A549 treated with Hydrocortisone at 1 μM for 4 hours (cell line): ENCODE data around the gene TNFSF13. TPM values are rescaled to one million over a fixed set of nuclear protein-coding genes. Genes with fewer than 3 reads are reported as not detected.

Experiments used
- total RNA-seq: library from RNA; stranded (reverse); fragments of 200-300 nt; extraction: Qiagen RNA extraction; gene quantifications from 5 replicates; pipeline ENCODE4 v1.2.3, GENCODE V29; 2022

TNFSF13 gene
- 0.78 to 1.1 TPM (median 0.91 TPM) in 5 replicates for total RNA-seq

DNA sequence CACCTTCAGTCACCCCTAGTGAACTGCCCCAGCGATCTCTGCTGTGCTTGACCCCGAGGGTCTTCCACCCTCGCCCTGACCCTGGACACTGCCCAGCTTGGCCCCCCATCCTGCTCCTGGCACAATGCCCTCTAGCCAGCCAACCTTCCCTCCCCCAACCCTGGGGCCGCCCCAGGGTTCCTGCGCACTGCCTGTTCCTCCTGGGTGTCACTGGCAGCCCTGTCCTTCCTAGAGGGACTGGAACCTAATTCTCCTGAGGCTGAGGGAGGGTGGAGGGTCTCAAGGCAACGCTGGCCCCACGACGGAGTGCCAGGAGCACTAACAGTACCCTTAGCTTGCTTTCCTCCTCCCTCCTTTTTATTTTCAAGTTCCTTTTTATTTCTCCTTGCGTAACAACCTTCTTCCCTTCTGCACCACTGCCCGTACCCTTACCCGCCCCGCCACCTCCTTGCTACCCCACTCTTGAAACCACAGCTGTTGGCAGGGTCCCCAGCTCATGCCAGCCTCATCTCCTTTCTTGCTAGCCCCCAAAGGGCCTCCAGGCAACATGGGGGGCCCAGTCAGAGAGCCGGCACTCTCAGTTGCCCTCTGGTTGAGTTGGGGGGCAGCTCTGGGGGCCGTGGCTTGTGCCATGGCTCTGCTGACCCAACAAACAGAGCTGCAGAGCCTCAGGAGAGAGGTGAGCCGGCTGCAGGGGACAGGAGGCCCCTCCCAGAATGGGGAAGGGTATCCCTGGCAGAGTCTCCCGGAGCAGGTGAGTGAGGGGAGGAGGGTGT lies at the start of gene TNFSF13:
Gene TNFSF13, plus strand, starts transcription at position 207 of the 776 bp plus-strand sequence. Its CDS starts 290 bp downstream, at position 497.

GRCh38 chr17:7548585-7549400 lies 9.8 kb upstream of the TNFSF13 start, which contains the start of gene TNFSF12:
Gene TNFSF12, plus strand, starts transcription at chr17:7549058. Its CDS starts 96 bp downstream, at chr17:7549154.

GRCh38 chr17:7561589-7562207 lies 3.1 kb downstream of the TNFSF13 start, which contains the start of gene SENP3:
Gene SENP3, plus strand, starts transcription at chr17:7561919. Its CDS starts 1,158 bp downstream, at chr17:7563077.

GRCh38 chr17:7579001-7579833 lies 20.7 kb downstream of the TNFSF13 start, which contains the start of gene CD68:
Gene CD68, plus strand, starts transcription at chr17:7579638. Its CDS starts 40 bp downstream, at chr17:7579678.

GRCh38 chr17:7583253-7584109 lies 24.9 kb downstream of the TNFSF13 start, which contains the start of gene MPDU1:
Gene MPDU1, plus strand, starts transcription at chr17:7583852. Its CDS starts 11 bp downstream, at chr17:7583863.

DNA sequence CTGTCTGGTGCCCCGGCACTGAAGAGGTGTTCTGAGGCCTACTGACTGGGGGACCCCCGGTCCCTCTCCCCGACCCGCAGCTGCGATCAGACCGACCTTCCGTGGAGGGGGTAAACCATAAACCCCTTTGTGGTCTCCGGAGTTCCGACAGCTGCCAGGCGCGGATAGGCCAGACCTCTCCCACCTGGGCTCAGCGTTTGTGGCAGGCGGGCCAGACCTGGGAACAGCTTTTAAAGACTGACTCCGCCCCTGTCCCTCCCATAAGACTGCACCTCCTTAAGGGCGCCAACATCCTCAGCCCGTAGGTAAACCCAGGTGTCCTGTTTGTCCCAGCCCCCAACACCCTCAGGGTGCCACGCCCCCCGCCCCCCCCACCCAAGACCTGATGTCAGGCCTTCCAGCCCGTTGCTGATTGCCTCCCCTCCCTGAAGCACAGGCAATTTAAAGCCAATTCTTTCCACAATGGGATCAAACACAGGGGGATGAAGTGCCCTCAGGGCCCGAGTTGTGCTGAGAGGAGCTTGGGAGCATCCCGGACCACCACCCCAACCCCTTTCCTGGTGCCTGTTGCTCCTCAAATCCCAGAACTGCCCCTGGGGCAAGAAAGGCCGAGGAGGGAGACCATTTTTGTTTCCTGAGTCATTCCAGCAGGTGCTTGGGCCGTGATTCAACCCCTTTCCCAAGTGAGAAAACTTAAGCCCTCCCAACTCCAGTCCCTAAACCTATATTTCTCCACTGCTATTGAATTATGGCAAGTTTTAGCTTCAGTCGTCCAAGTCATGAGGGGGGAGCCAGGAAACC lies 31.5 kb downstream of the TNFSF13 start, which contains the start of gene SOX15:
Gene SOX15, minus strand, starts transcription at position 204 of the 801 bp plus-strand sequence. CDS start 418 bp downstream, outside the sequence.

Other genes starting within 250 kb of the TNFSF13 start
- 73.9 to 101 TPM (median 95.3 TPM) in 5 replicates for gene GPS2, start 243.4 kb upstream of the TNFSF13 start, total RNA-seq
- gene NEURL4, start 229.4 kb upstream of the TNFSF13 start, total RNA-seq, result 26.4 to 30.2 TPM (median 28.4 TPM) in 5 replicates
- 1.2 to 3.9 TPM (median 3.1 TPM) in 5 replicates for gene ACAP1, start 222.2 kb upstream of the TNFSF13 start, total RNA-seq
- gene KCTD11, start 206.6 kb upstream of the TNFSF13 start, total RNA-seq, result 10.5 to 13.8 TPM (median 12.9 TPM) in 5 replicates
- not detected in 5 replicates for gene TMEM95, start 203.6 kb upstream of the TNFSF13 start, total RNA-seq
- gene TNK1, start 177.7 kb upstream of the TNFSF13 start, total RNA-seq, result 1.4 to 2.1 TPM (median 1.7 TPM) in 5 replicates
- gene PLSCR3, start 164.2 kb upstream of the TNFSF13 start, total RNA-seq, result 38.8 to 44.7 TPM (median 42.7 TPM) in 5 replicates
- 171 to 224 TPM (median 215 TPM) in 5 replicates for gene TMEM256, start 154.7 kb upstream of the TNFSF13 start, total RNA-seq
- 12.7 to 19.0 TPM (median 15.5 TPM) in 5 replicates for gene NLGN2, start 150.9 kb upstream of the TNFSF13 start, total RNA-seq
- gene SPEM1, start 138.4 kb upstream of the TNFSF13 start, total RNA-seq, result 0.08 to 0.13 TPM in 2 of 5 replicates, not detected in the others
- gene SPEM2, start 133.1 kb upstream of the TNFSF13 start, total RNA-seq, result not detected in 5 replicates
- gene SPEM3, start 129.9 kb upstream of the TNFSF13 start, total RNA-seq, result 0.02 to 0.03 TPM in 2 of 5 replicates, not detected in the others
- 10.1 to 14.8 TPM (median 13.3 TPM) in 5 replicates for gene TMEM102, start 123.3 kb upstream of the TNFSF13 start, total RNA-seq
- gene FGF11, start 119.2 kb upstream of the TNFSF13 start, total RNA-seq, result 0.93 to 1.1 TPM (median 1.0 TPM) in 5 replicates
- 7.0 to 11.7 TPM (median 9.1 TPM) in 5 replicates for gene CHRNB1, start 113.7 kb upstream of the TNFSF13 start, total RNA-seq
- 20.4 to 26.9 TPM (median 24.8 TPM) in 5 replicates for gene ZBTB4, start 79.1 kb upstream of the TNFSF13 start, total RNA-seq
- not detected in 5 replicates for gene SLC35G6, start 77.3 kb upstream of the TNFSF13 start, total RNA-seq
- 70.3 to 86.1 TPM (median 78.6 TPM) in 5 replicates for gene POLR2A, start 74.4 kb upstream of the TNFSF13 start, total RNA-seq
- 9.9 to 13.2 TPM (median 11.0 TPM) in 5 replicates for gene TNFSF12, start 9.7 kb upstream of the TNFSF13 start, total RNA-seq
- gene SENP3, start 3.2 kb downstream of the TNFSF13 start, total RNA-seq, result 88.8 to 103 TPM (median 95.8 TPM) in 5 replicates
- 25.7 to 33.1 TPM (median 28.3 TPM) in 5 replicates for gene CD68, start 20.9 kb downstream of the TNFSF13 start, total RNA-seq
- 109 to 162 TPM (median 117 TPM) in 5 replicates for gene MPDU1, start 25.1 kb downstream of the TNFSF13 start, total RNA-seq
- gene SOX15, start 31.3 kb downstream of the TNFSF13 start, total RNA-seq, result 0.16 to 0.36 TPM (median 0.25 TPM) in 5 replicates
- 52.5 to 56.7 TPM (median 54.4 TPM) in 5 replicates for gene FXR2, start 56.1 kb downstream of the TNFSF13 start, total RNA-seq
- 60.0 to 88.9 TPM (median 79.2 TPM) in 5 replicates for gene SAT2, start 69.1 kb downstream of the TNFSF13 start, total RNA-seq
- gene SHBG, start 71.4 kb downstream of the TNFSF13 start, total RNA-seq, result 0.35 to 0.85 TPM (median 0.60 TPM) in 5 replicates
- gene ATP1B2, start 92.2 kb downstream of the TNFSF13 start, total RNA-seq, result 0.15 to 0.37 TPM (median 0.27 TPM) in 5 replicates
- 42.4 to 47.4 TPM (median 42.4 TPM) in 5 replicates for gene TP53, start 128.7 kb downstream of the TNFSF13 start, total RNA-seq
- 33.5 to 44.7 TPM (median 38.0 TPM) in 5 replicates for gene WRAP53, start 129.7 kb downstream of the TNFSF13 start, total RNA-seq
- gene EFNB3, start 146.5 kb downstream of the TNFSF13 start, total RNA-seq, result 1.1 to 1.4 TPM (median 1.3 TPM) in 5 replicates
- gene DNAH2, start 159.0 kb downstream of the TNFSF13 start, total RNA-seq, result 0.01 to 0.08 TPM (median 0.02 TPM) in 5 replicates